WTC11 (cell line): Measurements from ENCODE around the gene WDR82. TPM values are rescaled to one million over a fixed set of nuclear protein-coding genes. Genes with fewer than 3 reads are reported as not detected.

Experiments
- ATAC-seq: fragments of 200-7000 bp; cut with Tn5 transposase; 2 replicates; pipeline ENCODE4 v1.10.0; 2021; ENCODE audit warnings: mild to moderate bottlenecking, moderate library complexity
- CTCF ChIA-PET: fragments of 300-600 bp; sonication (Branson Sonifier 250); formaldehyde crosslinking; loops from one replicate; lab custom pipeline; 2021; ENCODE audit warnings: antibody characterized with exemption; lab: Charles Lee
- POLR2A ChIA-PET: fragments of 350-600 bp; sonication (Branson Sonifier 250); formaldehyde crosslinking; loops from one replicate; lab custom pipeline; 2021; ENCODE audit warnings: antibody characterized with exemption; lab: Charles Lee
- DNase-seq: peaks from one replicate; pipeline ENCODE4 v3.0.0; 2021; ENCODE audit warnings: low spot score
- H3K27ac Mint-ChIP-seq: 2 replicates; pipeline ENCODE4 v1.8.0; 2021; ENCODE audit warnings: mixed read lengths
- H3K27me3 Mint-ChIP-seq: 2 replicates; pipeline ENCODE4 v1.8.0; 2021; ENCODE audit warnings: low read depth, mild to moderate bottlenecking, moderate library complexity, mixed read lengths
- H3K36me3 Mint-ChIP-seq: 2 replicates; pipeline ENCODE4 v1.8.0; 2021; ENCODE audit warnings: mixed read lengths
- H3K4me1 Mint-ChIP-seq: 2 replicates; pipeline ENCODE4 v1.8.0; 2022; ENCODE audit warnings: mixed read lengths
- H3K4me3 Mint-ChIP-seq: 2 replicates; pipeline ENCODE4 v1.8.0; 2021; ENCODE audit warnings: mild to moderate bottlenecking, moderate library complexity, mixed read lengths
- H3K9me3 Mint-ChIP-seq: 2 replicates; pipeline ENCODE4 v1.8.0; 2021; ENCODE audit warnings: mixed read lengths
- AFF4 ChIP-seq: sonication (generic); formaldehyde crosslinking; IDR thresholded peaks from 2 replicates; pipeline ENCODE4 v1.8.1; 2023; ENCODE audit warnings: mild to moderate bottlenecking, missing genetic modification reagents, borderline replicate concordance
- ARID4B ChIP-seq: sonication (generic); formaldehyde crosslinking; IDR thresholded peaks from 2 replicates; pipeline ENCODE4 v1.8.0; 2023; ENCODE audit warnings: missing genetic modification reagents, mild to moderate bottlenecking, borderline replicate concordance
- FOXK1 ChIP-seq: sonication (generic); formaldehyde crosslinking; IDR thresholded peaks from 2 replicates; pipeline ENCODE4 v1.8.0; 2022; ENCODE audit warnings: mild to moderate bottlenecking, moderate library complexity, missing genetic modification reagents
- IRF1 ChIP-seq: sonication (generic); formaldehyde crosslinking; IDR thresholded peaks from 2 replicates; pipeline ENCODE4 v1.8.0; 2023; ENCODE audit warnings: missing genetic modification reagents
- KAT7 ChIP-seq: sonication (generic); formaldehyde crosslinking; IDR thresholded peaks from 2 replicates; pipeline ENCODE4 v1.8.1; 2023; ENCODE audit warnings: missing genetic modification reagents, mild to moderate bottlenecking, borderline replicate concordance
- MAX ChIP-seq: sonication (generic); formaldehyde crosslinking; IDR thresholded peaks from 2 replicates; pipeline ENCODE4 v1.8.0; 2022; ENCODE audit warnings: mild to moderate bottlenecking, missing genetic modification reagents
- MXD4 ChIP-seq: fragments of 250-450 bp; sonication (Bioruptor Pico); IDR thresholded peaks from 2 replicates; pipeline ENCODE4 v1.8.0; 2021; ENCODE audit warnings: mild to moderate bottlenecking, moderate library complexity, borderline replicate concordance
- NFYB ChIP-seq: sonication (generic); formaldehyde crosslinking; conservative IDR thresholded peaks from 2 replicates; pipeline ENCODE4 v1.8.0; 2022; ENCODE audit warnings: low read depth, missing genetic modification reagents
- OVOL2 ChIP-seq: fragments of 250-450 bp; sonication (Bioruptor Pico); IDR thresholded peaks from 2 replicates; pipeline ENCODE4 v1.9.0; 2021; ENCODE audit warnings: mild to moderate bottlenecking, borderline replicate concordance
- PRDM15 ChIP-seq: sonication (generic); formaldehyde crosslinking; IDR thresholded peaks from 2 replicates; pipeline ENCODE4 v1.8.0; 2022; ENCODE audit warnings: missing genetic modification reagents
- SOX15 ChIP-seq: fragments of 250-450 bp; sonication (Bioruptor Pico); IDR thresholded peaks from 2 replicates; pipeline ENCODE4 v1.9.0; 2021; ENCODE audit warnings: mild to moderate bottlenecking
- SP1 ChIP-seq: sonication (generic); formaldehyde crosslinking; conservative IDR thresholded peaks from 2 replicates; pipeline ENCODE4 v1.8.1; 2022; ENCODE audit warnings: missing genetic modification reagents
- ZBTB21 ChIP-seq: sonication (generic); formaldehyde crosslinking; IDR thresholded peaks from 2 replicates; pipeline ENCODE4 v1.8.1; 2023; ENCODE audit warnings: mild to moderate bottlenecking, missing genetic modification reagents, borderline replicate concordance
- ZNF396 ChIP-seq: fragments of 250-450 bp; sonication (Bioruptor Pico); IDR thresholded peaks from 2 replicates; pipeline ENCODE4 v1.8.0; 2021; ENCODE audit warnings: mild to moderate bottlenecking, moderate library complexity, borderline replicate concordance
- ZNF416 ChIP-seq: fragments of 250-450 bp; sonication (Bioruptor Pico); IDR thresholded peaks from 2 replicates; pipeline ENCODE4 v1.9.0; 2021; ENCODE audit warnings: mild to moderate bottlenecking, inconsistent platforms
- ZNF423 ChIP-seq: fragments of 250-450 bp; sonication (Bioruptor Pico); IDR thresholded peaks from 2 replicates; pipeline ENCODE4 v2.1.2; 2022; ENCODE audit warnings: mild to moderate bottlenecking, moderate library complexity
- total RNA-seq: library from RNA; stranded (reverse); gene quantifications from 3 replicates; pipeline ENCODE4 v1.2.3, GENCODE V29; 2021

WDR82 gene
- total RNA-seq, 1 experiment from 2014 or later = 69.7 TPM

- POLR2A ChIA-PET = no interaction called here
- no peak for TF ChIP-seq SOX15 (CRISPR knock-in tag)
- TF ChIP-seq KAT7 (CRISPR knock-in tag) = no peak
- TF ChIP-seq ZNF423 (CRISPR knock-in tag) = no peak
- no peak for TF ChIP-seq FOXK1 (CRISPR knock-in tag)
- TF ChIP-seq AFF4 (CRISPR knock-in tag) = no peak
- no peak for TF ChIP-seq IRF1 (CRISPR knock-in tag)
- no peak for TF ChIP-seq MXD4 (CRISPR knock-in tag)
- no peak for TF ChIP-seq OVOL2 (CRISPR knock-in tag)
- TF ChIP-seq SP1 = no peak
- no peak for TF ChIP-seq ARID4B (CRISPR knock-in tag)
- TF ChIP-seq PRDM15 (CRISPR knock-in tag) = no peak
- no peak for TF ChIP-seq ZNF416 (CRISPR knock-in tag)
- no peak for TF ChIP-seq ZNF396 (CRISPR knock-in tag)
- TF ChIP-seq ZBTB21 (CRISPR knock-in tag) = no peak
- no peak for TF ChIP-seq NFYB (CRISPR knock-in tag)
- TF ChIP-seq MAX (CRISPR knock-in tag) = no peak
- DNase-seq (no peak), ATAC-seq (no peak)
- Mint-ChIP-seq H3K36me3 (peaks cover 92% of the 10 kb centered on the region), H3K9me3 (no peaks in the 10 kb centered on the region), H3K27ac (no peak overlapping the region), H3K4me3 (no peak overlapping the region), H3K27me3 (no peaks in the 10 kb centered on the region), H3K4me1 (no peaks in the 10 kb centered on the region)
- CTCF ChIA-PET = interaction anchor here (1.2 to 1.8 kb wide), 4 partner anchors 18 to 39 kb away, joined by 3 to 8 read pairs (median 6); partner anchors contain the start of gene WDR82
Measured at GRCh38 chr3:52259448-52259847, 19.0 kb downstream of the WDR82 start.
